ENCODE measurements around the gene TECPR2. TPM values are rescaled to one million over a fixed set of nuclear protein-coding genes. Genes with fewer than 3 reads are reported as not detected.

Gene TECPR2
- total and polyA plus RNA-seq, 2 of the 13 experiments (the other 11 are each of a cell fraction or from before 2014, with no cell fraction given), result 3.5 to 5.7 TPM

DNA sequence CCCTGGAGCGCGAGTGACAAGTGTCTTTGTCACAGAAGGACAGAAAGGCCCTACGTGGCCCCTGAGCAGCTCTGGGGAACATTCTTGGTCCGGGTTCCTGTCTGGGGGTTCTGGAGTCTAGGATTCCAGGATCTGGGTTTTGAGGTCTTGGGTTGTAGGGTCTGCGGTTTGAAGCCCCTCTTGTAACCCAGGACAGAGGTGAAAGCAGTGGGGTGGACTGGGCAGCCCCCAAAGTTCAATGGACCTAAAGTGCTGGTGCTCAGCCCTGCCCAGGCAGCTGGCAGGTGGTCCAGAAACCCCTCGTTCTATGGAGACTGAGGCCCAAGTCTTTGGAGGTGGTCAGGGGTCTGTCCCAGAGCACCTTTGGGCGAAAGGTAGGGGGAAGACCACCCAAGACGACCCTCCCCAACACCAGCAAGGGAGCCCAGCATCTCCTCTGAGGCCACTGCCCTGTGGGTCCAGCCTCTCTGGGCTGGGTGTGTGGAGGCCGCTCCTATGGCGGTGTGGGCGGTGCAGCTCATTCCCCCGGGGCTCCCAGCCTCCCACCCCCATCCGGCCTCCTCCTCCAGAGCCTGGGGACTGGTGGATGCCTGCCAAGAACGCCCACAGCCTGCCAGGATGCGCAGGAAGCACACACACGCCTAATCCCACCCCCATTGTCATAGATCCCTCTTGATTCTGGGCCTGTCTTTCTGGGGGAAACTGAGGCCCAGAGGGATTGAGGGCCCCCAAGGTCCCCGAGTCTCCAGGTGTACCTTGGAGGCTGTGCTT, 177.0 kb downstream of the TECPR2 start (continued):
- TF ChIP-seq, protein P1, sequence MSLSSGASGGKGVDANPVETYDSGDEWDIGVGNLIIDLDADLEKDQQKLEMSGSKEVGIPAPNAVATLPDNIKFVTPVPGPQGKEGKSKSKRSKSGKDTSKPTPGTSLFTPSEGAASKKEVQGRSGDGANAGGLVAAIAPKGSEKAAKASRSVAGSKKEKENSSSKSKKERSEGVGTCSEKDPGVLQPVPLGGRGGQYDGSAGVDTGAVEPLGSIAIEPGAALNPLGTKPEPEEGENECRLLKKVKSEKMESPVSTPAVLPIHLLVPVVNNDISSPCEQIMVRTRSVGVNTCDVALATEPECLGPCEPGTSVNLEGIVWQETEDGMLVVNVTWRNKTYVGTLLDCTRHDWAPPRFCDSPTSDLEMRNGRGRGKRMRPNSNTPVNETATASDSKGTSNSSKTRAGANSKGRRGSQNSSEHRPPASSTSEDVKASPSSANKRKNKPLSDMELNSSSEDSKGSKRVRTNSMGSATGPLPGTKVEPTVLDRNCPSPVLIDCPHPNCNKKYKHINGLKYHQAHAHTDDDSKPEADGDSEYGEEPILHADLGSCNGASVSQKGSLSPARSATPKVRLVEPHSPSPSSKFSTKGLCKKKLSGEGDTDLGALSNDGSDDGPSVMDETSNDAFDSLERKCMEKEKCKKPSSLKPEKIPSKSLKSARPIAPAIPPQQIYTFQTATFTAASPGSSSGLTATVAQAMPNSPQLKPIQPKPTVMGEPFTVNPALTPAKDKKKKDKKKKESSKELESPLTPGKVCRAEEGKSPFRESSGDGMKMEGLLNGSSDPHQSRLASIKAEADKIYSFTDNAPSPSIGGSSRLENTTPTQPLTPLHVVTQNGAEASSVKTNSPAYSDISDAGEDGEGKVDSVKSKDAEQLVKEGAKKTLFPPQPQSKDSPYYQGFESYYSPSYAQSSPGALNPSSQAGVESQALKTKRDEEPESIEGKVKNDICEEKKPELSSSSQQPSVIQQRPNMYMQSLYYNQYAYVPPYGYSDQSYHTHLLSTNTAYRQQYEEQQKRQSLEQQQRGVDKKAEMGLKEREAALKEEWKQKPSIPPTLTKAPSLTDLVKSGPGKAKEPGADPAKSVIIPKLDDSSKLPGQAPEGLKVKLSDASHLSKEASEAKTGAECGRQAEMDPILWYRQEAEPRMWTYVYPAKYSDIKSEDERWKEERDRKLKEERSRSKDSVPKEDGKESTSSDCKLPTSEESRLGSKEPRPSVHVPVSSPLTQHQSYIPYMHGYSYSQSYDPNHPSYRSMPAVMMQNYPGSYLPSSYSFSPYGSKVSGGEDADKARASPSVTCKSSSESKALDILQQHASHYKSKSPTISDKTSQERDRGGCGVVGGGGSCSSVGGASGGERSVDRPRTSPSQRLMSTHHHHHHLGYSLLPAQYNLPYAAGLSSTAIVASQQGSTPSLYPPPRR (CRISPR knock-in tag; IDR thresholded peaks at IDR 0.05; ENCODE audit: borderline replicate concordance), result no peak; the same call in 1 of the 2 replicates
- TF ChIP-seq ZNF354B (CRISPR knock-in tag; IDR thresholded peaks at IDR 0.05) (no peak), POGZ (CRISPR knock-in tag; IDR thresholded peaks at IDR 0.05) (no peak), GATAD2A (CRISPR knock-in tag; IDR thresholded peaks at IDR 0.05) (no peak; the same call in 1 of the 2 replicates), ARID2 (CRISPR knock-in tag; IDR thresholded peaks at IDR 0.05; ENCODE audit: borderline replicate concordance) (no peak), ZBTB7B (CRISPR knock-in tag; IDR thresholded peaks at IDR 0.05) (no peak), NFKBIZ (CRISPR knock-in tag; IDR thresholded peaks at IDR 0.05) (no peak), ZNF552 (CRISPR knock-in tag; IDR thresholded peaks at IDR 0.05; ENCODE audit: borderline replicate concordance) (no peak), ONECUT2 (CRISPR knock-in tag; IDR thresholded peaks at IDR 0.05) (no peak), ZNF232 (CRISPR knock-in tag; IDR thresholded peaks at IDR 0.05; ENCODE audit: borderline replicate concordance) (no peak), ZNF335 (CRISPR knock-in tag; IDR thresholded peaks at IDR 0.05) (no peak)
- TF ChIP-seq, protein P2, sequence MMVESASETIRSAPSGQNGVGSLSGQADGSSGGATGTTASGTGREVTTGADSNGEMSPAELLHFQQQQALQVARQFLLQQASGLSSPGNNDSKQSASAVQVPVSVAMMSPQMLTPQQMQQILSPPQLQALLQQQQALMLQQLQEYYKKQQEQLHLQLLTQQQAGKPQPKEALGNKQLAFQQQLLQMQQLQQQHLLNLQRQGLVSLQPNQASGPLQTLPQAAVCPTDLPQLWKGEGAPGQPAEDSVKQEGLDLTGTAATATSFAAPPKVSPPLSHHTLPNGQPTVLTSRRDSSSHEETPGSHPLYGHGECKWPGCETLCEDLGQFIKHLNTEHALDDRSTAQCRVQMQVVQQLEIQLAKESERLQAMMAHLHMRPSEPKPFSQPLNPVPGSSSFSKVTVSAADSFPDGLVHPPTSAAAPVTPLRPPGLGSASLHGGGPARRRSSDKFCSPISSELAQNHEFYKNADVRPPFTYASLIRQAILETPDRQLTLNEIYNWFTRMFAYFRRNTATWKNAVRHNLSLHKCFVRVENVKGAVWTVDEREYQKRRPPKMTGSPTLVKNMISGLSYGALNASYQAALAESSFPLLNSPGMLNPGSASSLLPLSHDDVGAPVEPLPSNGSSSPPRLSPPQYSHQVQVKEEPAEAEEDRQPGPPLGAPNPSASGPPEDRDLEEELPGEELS (CRISPR knock-in tag; IDR thresholded peaks at IDR 0.05), result no peak
- TF ChIP-seq, protein P3, sequence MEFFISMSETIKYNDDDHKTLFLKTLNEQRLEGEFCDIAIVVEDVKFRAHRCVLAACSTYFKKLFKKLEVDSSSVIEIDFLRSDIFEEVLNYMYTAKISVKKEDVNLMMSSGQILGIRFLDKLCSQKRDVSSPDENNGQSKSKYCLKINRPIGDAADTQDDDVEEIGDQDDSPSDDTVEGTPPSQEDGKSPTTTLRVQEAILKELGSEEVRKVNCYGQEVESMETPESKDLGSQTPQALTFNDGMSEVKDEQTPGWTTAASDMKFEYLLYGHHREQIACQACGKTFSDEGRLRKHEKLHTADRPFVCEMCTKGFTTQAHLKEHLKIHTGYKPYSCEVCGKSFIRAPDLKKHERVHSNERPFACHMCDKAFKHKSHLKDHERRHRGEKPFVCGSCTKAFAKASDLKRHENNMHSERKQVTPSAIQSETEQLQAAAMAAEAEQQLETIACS (CRISPR knock-in tag; IDR thresholded peaks at IDR 0.05), result no peak
- TF ChIP-seq, protein P4, sequence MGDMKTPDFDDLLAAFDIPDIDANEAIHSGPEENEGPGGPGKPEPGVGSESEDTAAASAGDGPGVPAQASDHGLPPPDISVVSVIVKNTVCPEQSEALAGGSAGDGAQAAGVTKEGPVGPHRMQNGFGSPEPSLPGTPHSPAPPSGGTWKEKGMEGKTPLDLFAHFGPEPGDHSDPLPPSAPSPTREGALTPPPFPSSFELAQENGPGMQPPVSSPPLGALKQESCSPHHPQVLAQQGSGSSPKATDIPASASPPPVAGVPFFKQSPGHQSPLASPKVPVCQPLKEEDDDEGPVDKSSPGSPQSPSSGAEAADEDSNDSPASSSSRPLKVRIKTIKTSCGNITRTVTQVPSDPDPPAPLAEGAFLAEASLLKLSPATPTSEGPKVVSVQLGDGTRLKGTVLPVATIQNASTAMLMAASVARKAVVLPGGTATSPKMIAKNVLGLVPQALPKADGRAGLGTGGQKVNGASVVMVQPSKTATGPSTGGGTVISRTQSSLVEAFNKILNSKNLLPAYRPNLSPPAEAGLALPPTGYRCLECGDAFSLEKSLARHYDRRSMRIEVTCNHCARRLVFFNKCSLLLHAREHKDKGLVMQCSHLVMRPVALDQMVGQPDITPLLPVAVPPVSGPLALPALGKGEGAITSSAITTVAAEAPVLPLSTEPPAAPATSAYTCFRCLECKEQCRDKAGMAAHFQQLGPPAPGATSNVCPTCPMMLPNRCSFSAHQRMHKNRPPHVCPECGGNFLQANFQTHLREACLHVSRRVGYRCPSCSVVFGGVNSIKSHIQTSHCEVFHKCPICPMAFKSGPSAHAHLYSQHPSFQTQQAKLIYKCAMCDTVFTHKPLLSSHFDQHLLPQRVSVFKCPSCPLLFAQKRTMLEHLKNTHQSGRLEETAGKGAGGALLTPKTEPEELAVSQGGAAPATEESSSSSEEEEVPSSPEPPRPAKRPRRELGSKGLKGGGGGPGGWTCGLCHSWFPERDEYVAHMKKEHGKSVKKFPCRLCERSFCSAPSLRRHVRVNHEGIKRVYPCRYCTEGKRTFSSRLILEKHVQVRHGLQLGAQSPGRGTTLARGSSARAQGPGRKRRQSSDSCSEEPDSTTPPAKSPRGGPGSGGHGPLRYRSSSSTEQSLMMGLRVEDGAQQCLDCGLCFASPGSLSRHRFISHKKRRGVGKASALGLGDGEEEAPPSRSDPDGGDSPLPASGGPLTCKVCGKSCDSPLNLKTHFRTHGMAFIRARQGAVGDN (CRISPR knock-in tag; IDR thresholded peaks at IDR 0.05), result no peak
- TF ChIP-seq, protein P5, sequence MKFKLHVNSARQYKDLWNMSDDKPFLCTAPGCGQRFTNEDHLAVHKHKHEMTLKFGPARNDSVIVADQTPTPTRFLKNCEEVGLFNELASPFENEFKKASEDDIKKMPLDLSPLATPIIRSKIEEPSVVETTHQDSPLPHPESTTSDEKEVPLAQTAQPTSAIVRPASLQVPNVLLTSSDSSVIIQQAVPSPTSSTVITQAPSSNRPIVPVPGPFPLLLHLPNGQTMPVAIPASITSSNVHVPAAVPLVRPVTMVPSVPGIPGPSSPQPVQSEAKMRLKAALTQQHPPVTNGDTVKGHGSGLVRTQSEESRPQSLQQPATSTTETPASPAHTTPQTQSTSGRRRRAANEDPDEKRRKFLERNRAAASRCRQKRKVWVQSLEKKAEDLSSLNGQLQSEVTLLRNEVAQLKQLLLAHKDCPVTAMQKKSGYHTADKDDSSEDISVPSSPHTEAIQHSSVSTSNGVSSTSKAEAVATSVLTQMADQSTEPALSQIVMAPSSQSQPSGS (CRISPR knock-in tag; IDR thresholded peaks at IDR 0.05), result no peak
